HCT116 (cell line): ENCODE measurements around the gene CBX4. TPM values are rescaled to one million over a fixed set of nuclear protein-coding genes. Genes with fewer than 3 reads are reported as not detected.

Experiments
- ATAC-seq: fragments of 200-7000 bp; cut with Tn5 transposase; 2 replicates; pipeline ENCODE4 v1.9.1; 2020; ENCODE audit warnings: mild to moderate bottlenecking, moderate library complexity
- BruUV-seq: library from RNA; stranded (reverse); fragments of 400-500 nt; replicated peaks from 2 replicates; lab custom pipeline; 2021; lab: Mats Ljungman, UMichigan
- CTCF ChIA-PET: fragments of 300-600 bp; sonication (Branson Sonifier 250); formaldehyde crosslinking; loops from one replicate; lab custom pipeline; 2021; ENCODE audit warnings: antibody characterized with exemption; lab: Charles Lee
- POLR2A ChIA-PET: fragments of 300-600, 350-600 bp; sonication (Branson Sonifier 250); formaldehyde crosslinking; loops from one replicate; lab custom pipeline; 2021; ENCODE audit warnings: antibody characterized with exemption; lab: Charles Lee
- RAD21 ChIA-PET, 2 experiments: fragments of 300-600 bp; sonication (Branson Sonifier 250); formaldehyde crosslinking; loops; one replicate each; lab custom pipeline; 2023; ENCODE audit warnings: low total read pairs in 2 of 2; ENCODE audit not compliant: uncharacterized antibody in 2 of 2, unreplicated experiment in 2 of 2, low non-redundant PET in 1 of 2; lab: Charles Lee
- DNase-seq: peaks from one replicate; pipeline ENCODE4 v3.0.0-alpha.2; 2010; ENCODE audit warnings: low read depth, low spot score
- H2AFZ ChIP-seq: fragments of 200-600 bp; shearing (Covaris generic), sonication (generic); 2 replicates; pipeline ENCODE4 v1.6.1; 2017; ENCODE audit warnings: low read depth, mixed run types, mixed read lengths, antibody characterized with exemption, low read length; ENCODE audit not compliant: poor library complexity, severe bottlenecking
- H3K27ac ChIP-seq: 2 replicates; pipeline ENCODE4 v1.5.1; 2012; ENCODE audit warnings: low read depth, low read length
- H3K27me3 ChIP-seq: fragments of 200-600 bp; sonication (generic); 2 replicates; pipeline ENCODE4 v1.6.1; 2016; ENCODE audit warnings: mixed run types, low read length, mixed read lengths; ENCODE audit not compliant: insufficient read depth
- H3K36me3 ChIP-seq, 2 experiments: fragments of 200-500 bp in 1 of 2; fragments of 200-600 bp in 1 of 2; sonication (Bioruptor generic) in 1 of 2; sonication (generic) in 1 of 2; 2 replicates each; pipeline versions ENCODE4 v1.5.1 to v1.6.1; 2014 to 2016; ENCODE audit warnings: low read length in 2 of 2, inconsistent platforms in 1 of 2, mixed read lengths in 1 of 2, mixed run types in 1 of 2; ENCODE audit not compliant: insufficient read depth in 2 of 2, control insufficient read depth in 1 of 2
- H3K4me1 ChIP-seq, 2 experiments: fragments of 200-600 bp in 1 of 2; sonication (generic) in 1 of 2; 2 replicates each; pipeline versions ENCODE4 v1.5.1 to v1.6.1; 2012 to 2017; ENCODE audit warnings: low read length in 2 of 2, inconsistent platforms in 1 of 2, mild to moderate bottlenecking in 1 of 2, mixed read lengths in 1 of 2, mixed run types in 1 of 2, moderate library complexity in 1 of 2; ENCODE audit not compliant: insufficient read depth in 2 of 2, control insufficient read depth in 1 of 2
- H3K4me2 ChIP-seq: fragments of 200-600 bp; sonication (generic); 2 replicates; pipeline ENCODE4 v1.6.1; 2017; ENCODE audit warnings: mixed run types, low read length, mixed read lengths
- H3K4me3 ChIP-seq, 2 experiments: fragments of 200-600 bp in 1 of 2; sonication (generic) in 1 of 2; replicated peaks in 1 of 2; 2 replicates each; pipeline ENCODE4 v1.5.1; 2011 to 2016; ENCODE audit warnings: low read length in 2 of 2, control low read depth in 1 of 2, low read depth in 1 of 2, mild to moderate bottlenecking in 1 of 2, mixed read lengths in 1 of 2, mixed run types in 1 of 2
- H3K79me2 ChIP-seq: fragments of 200-600 bp; sonication (generic); 2 replicates; pipeline ENCODE4 v1.6.1; 2017; ENCODE audit warnings: mild to moderate bottlenecking, mixed run types, low read length, moderate library complexity, mixed read lengths; ENCODE audit not compliant: insufficient read depth
- H3K9ac ChIP-seq: fragments of 200-600 bp; sonication (generic); 2 replicates; pipeline ENCODE4 v1.6.1; 2016; ENCODE audit warnings: low read length, mixed read lengths
- H3K9me2 ChIP-seq: fragments of 200-600 bp; sonication (generic), shearing (Covaris generic); 2 replicates; pipeline ENCODE4 v1.6.1; 2017; ENCODE audit warnings: mixed run types, mild to moderate bottlenecking, moderate library complexity; ENCODE audit not compliant: insufficient read depth
- H3K9me3 ChIP-seq, 2 experiments: fragments of 200-500 bp in 1 of 2; fragments of 200-600 bp in 1 of 2; sonication (Bioruptor generic) in 1 of 2; sonication (generic) in 1 of 2; 2 replicates each; pipeline ENCODE4 v1.6.1; 2014 to 2017; ENCODE audit warnings: low read length in 2 of 2, mixed read lengths in 2 of 2, inconsistent platforms in 1 of 2, low read depth in 1 of 2, mild to moderate bottlenecking in 1 of 2, mixed run types in 1 of 2, moderate library complexity in 1 of 2; ENCODE audit not compliant: control insufficient read depth in 1 of 2, insufficient read depth in 1 of 2
- H4K20me1 ChIP-seq: fragments of 200-600 bp; sonication (generic), shearing (Covaris generic); 2 replicates; pipeline ENCODE4 v1.6.1; 2017; ENCODE audit warnings: mixed run types, mild to moderate bottlenecking, moderate library complexity; ENCODE audit not compliant: insufficient read depth
- CBX3 ChIP-seq: IDR thresholded peaks from 2 replicates; pipeline ENCODE4 v1.6.1; 2012; ENCODE audit warnings: low read depth
- EGR1 ChIP-seq: IDR thresholded peaks from 2 replicates; pipeline ENCODE4 v1.6.1; 2012; ENCODE audit warnings: low read depth
- ELF1 ChIP-seq: IDR thresholded peaks from 2 replicates; pipeline ENCODE4 v1.6.1; 2012; ENCODE audit warnings: low read depth, borderline replicate concordance
- EZH2 ChIP-seq: fragments of 200-600 bp; sonication (generic); IDR thresholded peaks from 2 replicates; pipeline ENCODE4 v1.6.1; 2017; ENCODE audit warnings: antibody characterized with exemption, mixed run types
- EZH2phosphoT487 ChIP-seq: fragments of 200-600 bp; IDR thresholded peaks from 2 replicates; pipeline ENCODE4 v1.6.1; 2018; ENCODE audit warnings: antibody characterized with exemption, borderline replicate concordance
- FOSL1 ChIP-seq: IDR thresholded peaks from 2 replicates; pipeline ENCODE4 v1.6.1; 2012; ENCODE audit warnings: low read depth
- JUND ChIP-seq: IDR thresholded peaks from 2 replicates; pipeline ENCODE4 v1.6.1; 2012
- MAX ChIP-seq: IDR thresholded peaks from 2 replicates; pipeline ENCODE4 v1.6.1; 2012
- POLR2A ChIP-seq: IDR thresholded peaks from 2 replicates; pipeline ENCODE4 v1.7.0; 2011; ENCODE audit warnings: borderline replicate concordance; ENCODE audit not compliant: insufficient read depth, insufficient read length; ENCODE audit errors: extremely low read depth
- POLR2AphosphoS5 ChIP-seq: IDR thresholded peaks from 2 replicates; pipeline ENCODE4 v1.6.1; 2011; ENCODE audit warnings: mild to moderate bottlenecking, low read depth, low read length, moderate library complexity
- RAD21 ChIP-seq: IDR thresholded peaks from 2 replicates; pipeline ENCODE4 v1.6.1; 2012; ENCODE audit warnings: low read depth, mild to moderate bottlenecking
- REST ChIP-seq: IDR thresholded peaks from 2 replicates; pipeline ENCODE4 v1.6.1; 2012; ENCODE audit warnings: low read depth
- SIN3A ChIP-seq: IDR thresholded peaks from 2 replicates; pipeline ENCODE4 v1.6.1; 2012; ENCODE audit warnings: low read depth
- SP1 ChIP-seq: IDR thresholded peaks from 2 replicates; pipeline ENCODE4 v1.6.1; 2012; ENCODE audit warnings: low read depth
- SRF ChIP-seq: IDR thresholded peaks from 2 replicates; pipeline ENCODE4 v1.6.1; 2012; ENCODE audit warnings: low read depth
- TCF7L2 ChIP-seq: IDR thresholded peaks from 2 replicates; pipeline ENCODE4 v1.7.0; 2011; ENCODE audit warnings: borderline replicate concordance, inconsistent platforms; ENCODE audit not compliant: insufficient read depth, insufficient read length; ENCODE audit errors: extremely low read depth
- YY1 ChIP-seq: IDR thresholded peaks from 2 replicates; pipeline ENCODE4 v1.6.1; 2011; ENCODE audit warnings: low read length, low read depth, moderate library complexity, mild to moderate bottlenecking; ENCODE audit not compliant: insufficient replicate concordance; ENCODE audit errors: extremely low read depth
- ZBTB33 ChIP-seq: IDR thresholded peaks from 2 replicates; pipeline ENCODE4 v1.6.1; 2011; ENCODE audit warnings: mild to moderate bottlenecking, low read length, moderate library complexity; ENCODE audit not compliant: insufficient replicate concordance; ENCODE audit errors: extremely low read depth
- ZFX ChIP-seq: fragments of 450-650 bp; IDR thresholded peaks from 2 replicates; pipeline ENCODE4 v1.6.1; 2017
- ZNF274 ChIP-seq: fragments of 200-500 bp; sonication (Bioruptor generic); IDR thresholded peaks from 2 replicates; pipeline ENCODE4 v1.6.1; 2014; ENCODE audit warnings: mild to moderate bottlenecking, low read depth, low read length, inconsistent platforms
- intact Hi-C: fragments of 100-400 bp; cut with micrococcal nuclease; formaldehyde crosslinking; loops from 2 replicates; pipeline ENCODE4 v1.10.0; 2022
- total RNA-seq: library from RNA; stranded (reverse); gene quantifications from one replicate; pipeline ENCODE4 v1.2.1, GENCODE V29; 2021; ENCODE audit not compliant: unreplicated experiment

The CBX4 gene
- total RNA-seq, 1 experiment from 2014 or later: 60.9 TPM

- CTCF ChIA-PET: interaction anchor here (0.7 to 0.8 kb wide), 2 partner anchors 31 to 128 kb away, joined by 3 read pairs; no protein-coding TSS in a partner anchor
Observed at GRCh38 chr17:79875511-79875910, 36.3 kb upstream of the CBX4 start.

More at GRCh38 chr17:79875511-79875910, 36.3 kb upstream of the CBX4 start:
- no peak overlapping the region for H3K4me2 ChIP-seq
- H3K27me3 ChIP-seq: no peaks in the 10 kb centered on the region
- ChIA-PET RAD21 (interaction anchor here in 1 of 2 experiments (0.7 kb wide), 1 partner anchor 9 kb away, joined by 5 read pairs; no protein-coding TSS in a partner anchor), POLR2A (no interaction called here)
- no peaks in the 10 kb centered on the region for H4K20me1 ChIP-seq
- no peak overlapping the region for H2AFZ ChIP-seq
- DNase-seq (no peak), ATAC-seq (no peak)
- no peak for TF ChIP-seq EZH2
- TF ChIP-seq EZH2phosphoT487: no peak
- TF ChIP-seq EGR1: no peak
- no peak for TF ChIP-seq YY1
- no peak for TF ChIP-seq RAD21
- TF ChIP-seq CBX3: no peak
- TF ChIP-seq FOSL1: no peak
- no peak for TF ChIP-seq TCF7L2
- no peak for TF ChIP-seq ZBTB33
- TF ChIP-seq ZFX: no peak
- TF ChIP-seq ZNF274: no peak
- no peak for TF ChIP-seq ELF1
- no peak for TF ChIP-seq REST
- no peak for TF ChIP-seq SP1
- TF ChIP-seq POLR2A: no peak
- no peak for TF ChIP-seq SRF
- TF ChIP-seq JUND: no peak
- no peak for TF ChIP-seq SIN3A
- no peak for TF ChIP-seq MAX
- TF ChIP-seq POLR2AphosphoS5: no peak
- no peaks in the 10 kb centered on the region for H3K36me3 ChIP-seq
- intact Hi-C loops: no loop called here
- H3K27ac ChIP-seq: no peak overlapping the region
- H3K9me2 ChIP-seq: no peaks in the 10 kb centered on the region
- no peak overlapping the region for H3K4me3 ChIP-seq
- H3K9ac ChIP-seq: no peak overlapping the region
- BruUV-seq: no TSS peak
- no peaks in the 10 kb centered on the region for H3K79me2 ChIP-seq
- no peaks in the 10 kb centered on the region for H3K9me3 ChIP-seq
- peaks cover 0 to 8% of the 10 kb centered on the region in 2 experiments; a peak in 2 of 4 replicates for H3K4me1 ChIP-seq
